Measurements from ENCODE around the gene SFRP5.

The SFRP5 gene

DNA sequence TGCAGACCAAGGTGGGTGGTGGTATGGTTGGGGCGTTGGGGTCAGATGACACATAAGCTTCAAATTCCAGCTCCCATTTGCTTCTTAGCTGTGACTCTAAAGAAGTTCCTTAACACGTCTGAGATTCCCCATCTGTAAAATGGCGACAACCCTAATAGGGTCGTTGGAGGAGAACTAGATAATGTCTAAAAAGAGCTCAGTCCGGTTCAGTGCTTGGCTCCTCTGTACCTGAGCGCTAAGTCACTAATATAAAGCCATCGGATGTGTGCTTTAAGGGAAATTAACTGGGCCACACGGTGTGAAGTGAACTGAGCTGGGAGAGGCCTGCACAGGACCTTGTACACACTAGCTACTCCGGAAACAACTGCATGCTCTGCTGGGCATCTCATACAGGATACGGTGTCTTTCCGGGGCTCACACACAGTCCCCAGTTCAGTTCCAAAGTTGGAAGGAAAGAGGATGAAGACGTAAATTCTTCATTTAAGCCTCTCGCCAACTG lies 35.3 kb downstream of the SFRP5 start:
- DNase-seq (ENCODE audit: low spot score): no peak

- DNase-seq (ENCODE audit: low spot score): no peak
These were observed 37.8 kb downstream of the SFRP5 start for GRCh38 chr10:97734021-97734420.

GRCh38 chr10:97733256-97733655 lies 38.5 kb downstream of the SFRP5 start:
- no peak for DNase-seq (ENCODE audit: low spot score)

GRCh38 chr10:97732052-97732359 lies 39.8 kb downstream of the SFRP5 start:
- DNase-seq (ENCODE audit: low spot score): no peak

DNA sequence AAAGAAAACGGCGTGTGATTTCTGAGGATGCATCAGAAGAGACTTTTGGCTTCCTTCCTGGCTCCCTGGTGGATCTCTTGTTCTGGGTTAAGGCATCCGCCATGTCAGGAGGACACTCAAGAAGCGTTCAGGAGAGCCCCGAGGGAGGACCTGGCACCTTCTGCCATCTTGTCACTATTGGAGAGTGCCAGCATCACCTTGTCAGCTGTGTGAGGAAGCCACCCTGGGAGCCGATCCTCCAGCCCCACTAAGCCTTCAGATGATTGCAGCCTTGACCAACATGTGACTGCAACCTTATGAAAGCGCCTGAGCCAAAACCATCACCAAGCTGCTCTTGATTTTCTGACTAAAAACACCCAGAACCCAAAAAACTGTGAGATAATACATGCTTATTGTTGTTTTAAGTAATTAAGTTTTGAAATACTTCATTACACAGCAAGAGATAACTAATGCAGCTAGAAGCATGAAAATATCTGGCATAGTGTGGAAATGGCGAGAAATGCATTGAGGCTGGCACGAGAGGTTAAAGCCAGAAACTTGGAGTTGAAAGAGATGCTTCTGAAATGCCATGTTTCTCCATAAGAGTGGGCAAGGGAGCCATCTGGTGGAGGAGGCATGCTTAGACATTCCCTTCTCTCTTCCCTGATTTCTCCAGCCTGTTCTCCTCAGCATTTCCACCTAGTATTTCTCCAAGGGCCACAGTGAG lies 40.3 kb downstream of the SFRP5 start:
- no peak for DNase-seq (ENCODE audit: low spot score)

DNA sequence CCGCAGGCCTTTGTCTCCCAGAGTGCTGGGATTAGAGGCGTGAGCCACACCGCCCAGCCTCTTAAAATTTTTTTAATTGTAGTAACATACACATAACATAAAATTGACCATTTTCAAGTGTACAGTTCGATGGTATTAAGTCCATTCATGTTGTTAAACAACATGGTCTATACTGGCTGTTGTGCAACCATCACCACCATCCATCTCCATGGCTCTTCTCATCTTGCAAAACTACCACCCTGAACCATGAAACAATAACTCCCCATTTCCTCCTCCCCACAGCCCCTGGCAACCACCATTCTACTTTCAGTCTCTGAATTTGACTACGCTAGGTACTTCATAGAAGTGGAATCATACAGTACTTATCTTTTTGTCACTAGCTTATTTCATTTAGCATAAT lies 42.8 kb downstream of the SFRP5 start:
- DNase-seq (ENCODE audit: low spot score): no peak

GRCh38 chr10:97726636-97727178 lies 45.1 kb downstream of the SFRP5 start:
- DNase-seq (ENCODE audit: low spot score): no peak

- no peak for DNase-seq (ENCODE audit: low spot score)
These were observed 47.4 kb downstream of the SFRP5 start for GRCh38 chr10:97724341-97724941.

DNA sequence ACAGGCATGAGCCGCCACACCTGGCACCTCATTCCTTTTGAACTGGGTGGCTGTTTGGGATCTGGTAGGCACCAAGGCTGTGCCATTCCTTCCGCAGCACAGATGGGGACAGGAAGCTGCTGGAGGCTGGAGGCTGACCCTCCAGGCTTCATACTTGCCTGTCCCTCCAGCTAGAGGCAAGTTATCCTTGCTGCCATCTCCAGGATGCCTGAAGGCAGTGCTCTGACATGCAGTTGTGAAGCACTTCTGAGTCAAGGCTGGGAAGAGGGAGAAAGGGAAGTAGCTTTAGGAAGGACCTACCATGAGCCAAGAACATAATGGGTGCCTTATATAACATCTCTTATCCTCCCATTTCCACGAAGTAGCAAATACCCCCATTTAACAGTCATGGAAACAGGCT lies 48.8 kb downstream of the SFRP5 start:
- no peak for DNase-seq (ENCODE audit: low spot score)

DNA sequence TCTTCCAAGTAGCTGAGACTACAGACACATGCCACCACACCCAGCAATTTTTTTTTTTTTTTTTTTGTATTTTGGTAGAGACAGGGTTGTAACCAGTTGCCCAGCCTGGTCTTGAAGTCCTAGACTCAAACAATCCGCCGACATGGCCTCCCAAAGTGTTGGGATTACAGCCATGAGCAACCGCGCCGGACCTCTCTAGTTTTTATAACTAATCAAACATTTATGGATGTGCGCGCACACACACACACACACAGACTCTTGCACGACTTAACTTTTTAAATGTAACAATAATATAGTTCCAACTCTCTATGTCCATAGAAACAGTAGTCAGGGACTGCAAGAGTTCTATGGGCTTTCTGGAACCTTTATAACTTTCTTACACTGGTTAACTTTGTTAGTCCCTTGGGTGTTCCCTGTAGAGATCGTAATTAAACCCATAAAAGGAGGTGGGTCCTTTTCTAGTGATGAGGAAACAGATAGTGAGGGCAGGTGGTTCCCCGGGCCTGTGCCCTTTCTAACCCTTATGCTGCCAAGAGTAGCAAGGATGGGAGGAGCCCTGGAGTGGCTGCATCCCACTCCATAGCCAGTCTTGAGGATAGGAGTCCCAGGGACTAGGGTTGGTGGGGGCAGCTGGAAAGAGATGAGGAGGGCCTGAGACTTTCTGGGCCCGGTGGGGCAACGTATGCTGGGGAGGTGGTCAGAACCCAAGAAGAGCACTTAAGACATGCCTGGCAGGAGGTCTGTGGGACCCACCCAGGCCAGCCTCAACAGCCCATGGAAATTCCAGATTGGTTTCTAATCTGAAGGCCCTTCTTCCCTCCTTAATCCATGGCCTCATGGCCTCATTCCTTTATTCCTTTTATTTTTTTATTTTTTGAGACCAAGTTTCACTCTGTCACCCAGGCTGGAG lies 49.7 kb downstream of the SFRP5 start:
- no peak for DNase-seq (ENCODE audit: low spot score)

DNA sequence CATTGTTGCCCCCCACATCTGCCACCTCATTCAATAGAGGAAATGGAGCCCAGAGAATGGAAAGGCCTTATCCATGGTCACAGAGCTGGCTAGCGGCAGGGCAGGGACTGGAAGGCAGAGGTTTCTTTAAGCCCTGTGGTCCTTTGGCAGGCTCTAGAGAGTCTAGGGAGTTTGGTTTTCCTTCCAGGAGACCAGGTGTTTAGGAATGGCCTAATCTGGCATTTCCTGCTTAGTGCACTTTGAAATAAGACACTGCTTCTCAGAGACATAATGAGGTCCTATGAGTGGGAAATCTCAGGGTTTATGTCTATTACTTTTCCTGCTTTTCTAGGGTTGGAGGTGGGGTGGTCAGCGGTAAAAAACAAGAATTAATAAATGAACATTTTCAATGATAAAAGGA lies 52.2 kb downstream of the SFRP5 start:
- DNase-seq (ENCODE audit: low spot score): no peak

DNA sequence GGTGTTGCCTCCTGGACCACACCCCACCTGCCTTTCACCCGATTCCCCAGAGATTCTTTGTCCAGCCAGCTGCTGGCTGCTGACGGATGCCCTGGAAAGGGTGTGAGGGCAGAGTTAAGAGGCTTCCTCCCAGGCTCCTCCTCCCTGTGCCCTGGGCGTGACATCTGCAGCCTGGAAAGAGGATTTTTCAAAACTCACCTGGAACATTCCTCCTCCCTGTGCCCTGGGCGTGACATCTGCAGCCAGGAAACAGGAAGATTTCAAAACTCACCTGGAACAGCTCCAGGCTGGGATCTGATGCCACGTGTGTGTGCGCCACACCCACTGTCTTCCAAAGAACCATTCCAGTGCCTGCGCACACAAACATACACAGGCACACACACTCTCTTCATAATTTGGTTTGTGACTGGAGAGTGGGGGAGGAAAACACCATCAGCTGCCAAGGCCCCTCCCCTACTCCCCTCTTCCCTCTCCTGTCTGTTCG lies 53.1 kb downstream of the SFRP5 start:
- DNase-seq (ENCODE audit: low spot score): peak; percentile 49

- DNase-seq (ENCODE audit: low spot score): no peak
These were observed 53.6 kb downstream of the SFRP5 start for GRCh38 chr10:97718178-97718577.

DNA sequence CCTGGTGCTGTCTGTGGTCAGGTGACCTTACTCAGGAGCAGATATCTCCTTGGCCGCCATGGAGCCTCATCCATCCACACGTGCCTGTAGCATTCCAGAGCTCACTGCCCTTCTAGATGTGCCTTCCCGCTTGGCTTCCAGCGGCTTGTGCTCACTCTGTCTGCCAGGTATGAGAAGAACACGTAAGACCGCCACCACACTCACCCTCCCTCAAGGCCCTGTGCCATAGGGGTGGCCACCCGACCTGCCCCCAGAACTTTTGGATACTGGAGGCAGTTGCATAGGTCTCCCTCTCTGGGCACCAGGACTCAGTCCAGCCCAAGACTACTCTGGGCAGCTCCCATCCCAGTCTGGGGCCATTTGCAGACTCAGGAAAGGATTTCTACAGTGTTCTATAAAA lies 54.2 kb downstream of the SFRP5 start:
- no peak for DNase-seq (ENCODE audit: low spot score)

Measured in HuH-7.5 (cell line).